Stimulated activated CD4-positive, alpha-beta T cell treated with anti-CD3 and anti-CD28 coated beads, Interleukin-1b, Interleukin-23, amount 100 ng/mL, for 1 hour (primary cell): ENCODE measurements around the gene SCTR.

Experiments
- DNase-seq, 2 donors: peaks; one replicate each; pipeline ENCODE4 v3.0.0-alpha.2; 2020; ENCODE audit warnings: low read depth in 2 of 2

Gene SCTR

GRCh38 chr2:119523383-119523951 lies 816 bp downstream of the SCTR start:
- DNase-seq = no peak

GRCh38 chr2:119522671-119523070 lies 1.6 kb downstream of the SCTR start:
- DNase-seq = no peak

- DNase-seq = no peak
Observed at GRCh38 chr2:119521433-119522050, 2.7 kb downstream of the SCTR start.

- no peak for DNase-seq
Observed at GRCh38 chr2:119520696-119521432, 3.4 kb downstream of the SCTR start.

GRCh38 chr2:119519057-119519408 lies 5.2 kb downstream of the SCTR start:
- no peak for DNase-seq

GRCh38 chr2:119518401-119519056 lies 5.8 kb downstream of the SCTR start:
- no peak for DNase-seq

GRCh38 chr2:119517433-119517832 lies 6.8 kb downstream of the SCTR start:
- peak in 1 of 2 donors; percentile 13 for DNase-seq

- no peak for DNase-seq
Observed at GRCh38 chr2:119516121-119516520, 8.2 kb downstream of the SCTR start.

GRCh38 chr2:119513832-119514231 lies 10.5 kb downstream of the SCTR start:
- DNase-seq = no peak

GRCh38 chr2:119512946-119513345 lies 11.3 kb downstream of the SCTR start:
- no peak for DNase-seq

- no peak for DNase-seq
Observed at GRCh38 chr2:119511989-119512388, 12.3 kb downstream of the SCTR start.

GRCh38 chr2:119508756-119509155 lies 15.5 kb downstream of the SCTR start:
- DNase-seq = no peak

- no peak for DNase-seq
Observed at GRCh38 chr2:119496682-119497081, 27.6 kb downstream of the SCTR start.

GRCh38 chr2:119495948-119496347 lies 28.3 kb downstream of the SCTR start:
- DNase-seq = no peak

GRCh38 chr2:119494163-119494790 lies 30.0 kb downstream of the SCTR start:
- DNase-seq = no peak

- DNase-seq = no peak
Observed at GRCh38 chr2:119491776-119492525, 32.3 kb downstream of the SCTR start.

- DNase-seq = no peak
Observed at GRCh38 chr2:119490653-119491195, 33.6 kb downstream of the SCTR start.

- no peak for DNase-seq
Observed at GRCh38 chr2:119490106-119490505, 34.2 kb downstream of the SCTR start.

GRCh38 chr2:119489232-119489952 lies 34.9 kb downstream of the SCTR start:
- DNase-seq = no peak
